IPS-18c (cell line): ENCODE measurements around the gene ERRFI1.
"Not testable (repeated sequence)": the region's sequence is repeated elsewhere in the genome, so short reads cannot be mapped to it uniquely, and the experiment has no call there.

Source experiments
- H3K4me3 ChIP-seq: 2 replicates; pipeline ENCODE4 v1.7.0; 2013; ENCODE audit warnings: low read depth, mild to moderate bottlenecking, low read length, moderate library complexity; ENCODE audit not compliant: insufficient read depth
- H3K9me3 ChIP-seq: one replicate; pipeline ENCODE4 v1.6.1; 2013; ENCODE audit warnings: mild to moderate bottlenecking, low read length, moderate library complexity; ENCODE audit not compliant: control insufficient read depth, insufficient read depth

ERRFI1 gene

DNA sequence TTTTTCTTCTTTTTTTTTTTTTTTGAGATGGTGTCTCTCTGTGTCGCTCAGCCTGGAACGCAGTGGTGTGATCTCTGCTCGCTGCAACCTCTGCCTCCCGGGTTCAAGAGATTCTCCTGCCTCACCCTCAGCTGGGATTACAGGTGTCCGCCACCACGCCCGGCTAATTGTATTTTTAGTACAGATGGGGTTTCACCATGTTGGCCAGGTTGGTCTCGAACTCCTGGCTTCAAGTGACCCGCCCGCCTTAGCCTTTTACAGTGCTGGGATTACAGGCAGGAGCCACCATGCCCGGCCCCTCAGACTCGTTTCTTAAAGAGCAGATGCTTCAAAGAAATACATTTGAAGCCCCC lies 62.8 kb downstream of the ERRFI1 start:
- H3K4me3 ChIP-seq, H3K9me3 ChIP-seq: not testable (repeated sequence)

DNA sequence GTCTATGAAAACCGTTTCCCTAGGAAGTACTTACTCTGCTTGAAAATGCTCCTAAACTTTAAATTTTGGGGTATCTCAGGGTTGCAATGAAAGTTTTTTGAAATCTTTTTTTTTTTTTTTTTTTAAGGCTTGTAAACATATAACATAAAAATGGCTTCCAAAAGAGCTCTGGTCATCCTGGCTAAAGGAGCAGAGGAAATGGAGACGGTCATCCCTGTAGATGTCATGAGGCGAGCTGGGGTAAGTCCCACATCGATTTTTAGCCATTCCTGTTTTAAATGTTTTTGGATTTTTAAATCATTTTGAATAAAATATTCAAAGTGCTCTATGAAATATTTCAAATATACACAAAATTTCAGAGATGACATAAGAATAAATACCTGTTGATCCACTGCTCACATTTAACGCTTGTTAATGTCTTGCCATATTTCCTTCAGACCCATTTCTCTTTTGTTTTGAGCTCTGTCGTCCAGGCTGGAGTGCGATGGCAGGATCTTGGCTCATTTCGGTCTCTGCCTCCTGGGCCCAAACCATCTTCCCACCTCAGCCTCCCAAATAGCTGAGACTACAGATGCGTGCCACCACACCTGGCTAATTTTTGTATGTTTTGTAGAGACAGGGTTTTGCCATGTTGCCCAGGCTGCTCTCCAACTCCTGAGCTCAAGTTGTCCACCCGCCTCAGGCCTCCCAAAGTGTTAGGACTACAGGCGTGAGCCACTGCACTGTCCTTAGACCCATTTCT lies 63.3 kb downstream of the ERRFI1 start:
- Histone ChIP-seq H3K4me3 (peak overlapping the region; percentile 55; the same call in 1 of the 2 replicates), H3K9me3 (no peaks in the 10 kb centered on the region)

DNA sequence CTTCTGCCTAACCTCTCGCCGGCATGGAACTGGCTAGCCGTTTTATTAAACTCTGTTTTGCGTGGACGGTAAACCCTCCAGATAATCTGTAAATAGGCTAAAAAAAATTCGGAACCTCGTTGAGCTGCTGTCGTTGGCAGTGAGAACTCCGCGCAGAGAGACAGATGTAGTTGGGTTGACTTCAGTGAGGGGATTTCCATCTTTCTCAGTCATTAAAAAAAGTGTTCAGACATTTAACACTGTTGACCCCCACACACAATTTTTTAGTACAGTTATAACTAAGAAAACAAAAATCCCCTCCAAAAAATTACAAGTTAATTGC lies 64.1 kb downstream of the ERRFI1 start:
- H3K4me3 ChIP-seq, result peak overlapping the region; percentile 55

More for the DNA sequence above, 64.1 kb downstream of the ERRFI1 start:
- H3K9me3 ChIP-seq, result no peaks in the 10 kb centered on the region
